PC-9 (cell line): ENCODE results near the gene ZNF283. TPM values are rescaled to one million over a fixed set of nuclear protein-coding genes. Genes with fewer than 3 reads are reported as not detected.

Experiments
- BruUV-seq: library from RNA; stranded (reverse); fragments of 400-500 nt; replicated peaks from 2 replicates; lab custom pipeline; 2021; lab: Mats Ljungman, UMichigan
- CTCF ChIA-PET: fragments of 300-600 bp; sonication (Branson Sonifier 250); formaldehyde crosslinking; loops from one replicate; lab custom pipeline; 2022; ENCODE audit warnings: antibody characterized with exemption; lab: Charles Lee
- POLR2A ChIA-PET: fragments of 300-600 bp; sonication (Branson Sonifier 250); formaldehyde crosslinking; loops from one replicate; lab custom pipeline; 2022; ENCODE audit warnings: antibody characterized with exemption; ENCODE audit not compliant: unreplicated experiment; lab: Charles Lee
- DNase-seq, 2 experiments: peaks; one replicate each; pipeline versions ENCODE4 v3.0.0 to v3.0.0-alpha.2; 2015 to 2022; ENCODE audit warnings: mixed read lengths in 1 of 2
- H2AFZ ChIP-seq: fragments of 200-600 bp; sonication (generic); 2 replicates; pipeline ENCODE4 v1.8.1; 2017; ENCODE audit warnings: antibody characterized with exemption
- H3F3A ChIP-seq: fragments of 200-600 bp; sonication (generic); 2 replicates; pipeline ENCODE4 v1.8.1; 2017; ENCODE audit warnings: antibody characterized with exemption, mild to moderate bottlenecking, low read depth; ENCODE audit not compliant: insufficient read depth
- H3K27ac ChIP-seq: fragments of 200-600 bp; sonication (generic); 2 replicates; pipeline ENCODE4 v1.6.1; 2016; ENCODE audit warnings: mixed run types
- H3K27me3 ChIP-seq: fragments of 200-600 bp; sonication (generic); 2 replicates; pipeline ENCODE4 v1.6.1; 2016; ENCODE audit warnings: low read depth, mixed run types; ENCODE audit not compliant: insufficient read depth
- H3K36me3 ChIP-seq: fragments of 200-600 bp; sonication (generic); 2 replicates; pipeline ENCODE4 v1.6.1; 2016; ENCODE audit warnings: low read depth, mixed run types
- H3K4me1 ChIP-seq: fragments of 200-600 bp; sonication (generic); replicated peaks from 2 replicates; pipeline ENCODE4 v1.6.1; 2016; ENCODE audit warnings: mixed run types; ENCODE audit not compliant: insufficient read depth
- H3K4me2 ChIP-seq: fragments of 200-600 bp; sonication (generic); 2 replicates; pipeline ENCODE4 v1.6.1; 2017; ENCODE audit warnings: mixed run types
- H3K4me3 ChIP-seq: fragments of 200-600 bp; sonication (generic); 2 replicates; pipeline ENCODE4 v1.6.1; 2016; ENCODE audit warnings: mixed run types
- H3K79me2 ChIP-seq: fragments of 200-600 bp; sonication (generic); 2 replicates; pipeline ENCODE4 v1.6.1; 2017; ENCODE audit warnings: low read depth, mixed run types
- H3K9me2 ChIP-seq: fragments of 200-600 bp; sonication (generic); 2 replicates; pipeline ENCODE4 v1.8.1; 2017; ENCODE audit warnings: mild to moderate bottlenecking; ENCODE audit not compliant: insufficient read depth
- H3K9me3 ChIP-seq: fragments of 200-600 bp; sonication (generic); 2 replicates; pipeline ENCODE4 v1.8.1; 2016; ENCODE audit warnings: low read depth; ENCODE audit not compliant: insufficient read depth
- H4K20me1 ChIP-seq: fragments of 200-600 bp; sonication (generic); 2 replicates; pipeline ENCODE4 v1.8.1; 2017; ENCODE audit not compliant: insufficient read depth
- EZH2 ChIP-seq: fragments of 200-600 bp; sonication (generic); IDR thresholded peaks from 2 replicates; pipeline ENCODE4 v1.8.0; 2017; ENCODE audit warnings: antibody characterized with exemption, low read depth
- intact Hi-C: fragments of 100-400 bp; cut with micrococcal nuclease; formaldehyde crosslinking; loops from one replicate; pipeline ENCODE4 v1.10.0; 2022; ENCODE audit not compliant: unreplicated experiment
- total RNA-seq: library from RNA; stranded (reverse); gene quantifications from 2 replicates; pipeline ENCODE4 v1.2.3, GENCODE V29; 2021
- TF ChIP-seq, protein P1 (sequence below): fragments of 200-600 bp; sonication (generic); conservative IDR thresholded peaks from 2 replicates; pipeline ENCODE4 v1.6.1; 2017; ENCODE audit warnings: mixed run types, antibody characterized with exemption, mild to moderate bottlenecking, moderate library complexity

The ZNF283 gene
- total RNA-seq, 1 experiment from 2014 or later: 14.8 TPM

DNA sequence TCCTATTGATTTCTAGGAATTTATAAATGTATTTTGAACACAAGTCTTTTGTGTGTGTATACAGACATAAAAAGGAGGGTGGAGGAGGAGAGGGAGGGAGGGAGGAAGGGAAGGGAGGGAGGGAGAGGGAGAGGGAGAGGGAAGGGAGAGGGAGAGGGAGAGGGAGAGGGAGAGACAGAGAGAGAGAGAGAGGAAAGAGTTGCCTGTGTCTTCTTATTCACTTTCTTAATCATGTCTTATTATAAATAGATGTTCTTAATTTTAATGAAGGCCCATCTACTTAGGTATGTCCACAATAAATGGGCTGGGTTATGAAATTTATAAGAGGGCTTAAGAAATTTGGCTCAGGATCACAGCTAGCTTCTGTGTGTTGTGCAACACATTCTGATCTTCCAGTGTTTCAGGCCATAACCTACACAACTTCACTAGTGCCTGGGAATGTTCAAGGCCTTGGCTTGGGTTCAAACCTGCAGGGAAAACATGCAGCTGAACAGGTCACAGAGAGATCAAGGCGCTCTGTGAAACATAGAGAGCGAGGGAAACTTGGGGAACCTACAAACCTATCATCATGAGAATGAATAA is 68.7 kb downstream of the ZNF283 start:
- POLR2A ChIA-PET: interaction anchor here (0.7 kb wide), 1 partner anchor 10 kb away, joined by 5 read pairs; no protein-coding TSS in a partner anchor
- TF ChIP-seq, protein P1, sequence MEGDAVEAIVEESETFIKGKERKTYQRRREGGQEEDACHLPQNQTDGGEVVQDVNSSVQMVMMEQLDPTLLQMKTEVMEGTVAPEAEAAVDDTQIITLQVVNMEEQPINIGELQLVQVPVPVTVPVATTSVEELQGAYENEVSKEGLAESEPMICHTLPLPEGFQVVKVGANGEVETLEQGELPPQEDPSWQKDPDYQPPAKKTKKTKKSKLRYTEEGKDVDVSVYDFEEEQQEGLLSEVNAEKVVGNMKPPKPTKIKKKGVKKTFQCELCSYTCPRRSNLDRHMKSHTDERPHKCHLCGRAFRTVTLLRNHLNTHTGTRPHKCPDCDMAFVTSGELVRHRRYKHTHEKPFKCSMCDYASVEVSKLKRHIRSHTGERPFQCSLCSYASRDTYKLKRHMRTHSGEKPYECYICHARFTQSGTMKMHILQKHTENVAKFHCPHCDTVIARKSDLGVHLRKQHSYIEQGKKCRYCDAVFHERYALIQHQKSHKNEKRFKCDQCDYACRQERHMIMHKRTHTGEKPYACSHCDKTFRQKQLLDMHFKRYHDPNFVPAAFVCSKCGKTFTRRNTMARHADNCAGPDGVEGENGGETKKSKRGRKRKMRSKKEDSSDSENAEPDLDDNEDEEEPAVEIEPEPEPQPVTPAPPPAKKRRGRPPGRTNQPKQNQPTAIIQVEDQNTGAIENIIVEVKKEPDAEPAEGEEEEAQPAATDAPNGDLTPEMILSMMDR: no peak
- TF ChIP-seq EZH2: no peak
- intact Hi-C loops: no loop called here
- H3F3A ChIP-seq: no peaks in the 10 kb centered on the region
- H3K27ac ChIP-seq: no peak overlapping the region
- DNase-seq: no peak
- peaks cover 3% of the 10 kb centered on the region; the same call in 1 of the 2 replicates for H3K36me3 ChIP-seq
- no peaks in the 10 kb centered on the region for H3K9me2 ChIP-seq
- CTCF ChIA-PET: no interaction called here
- BruUV-seq: no TSS peak
- no peaks in the 10 kb centered on the region for H4K20me1 ChIP-seq
- H3K4me1 ChIP-seq: no peaks in the 10 kb centered on the region
- no peak overlapping the region for H2AFZ ChIP-seq
- peaks cover 14% of the 10 kb centered on the region for H3K9me3 ChIP-seq
- H3K4me3 ChIP-seq: no peak overlapping the region
- H3K79me2 ChIP-seq: no peaks in the 10 kb centered on the region
- no peaks in the 10 kb centered on the region for H3K27me3 ChIP-seq
- no peak overlapping the region for H3K4me2 ChIP-seq

Other genes starting within 250 kb of the ZNF283 start
- gene IRGQ, start 231.2 kb upstream of the ZNF283 start, total RNA-seq: 23.3 and 31.6 TPM in 2 replicates
- gene ZNF576, start 230.7 kb upstream of the ZNF283 start, total RNA-seq: 15.5 and 16.9 TPM in 2 replicates
- gene SRRM5, start 215.2 kb upstream of the ZNF283 start, total RNA-seq: 0.37 and 0.60 TPM in 2 replicates
- gene ZNF428, start 207.7 kb upstream of the ZNF283 start, total RNA-seq: 46.6 and 61.1 TPM in 2 replicates
- gene CADM4, start 187.5 kb upstream of the ZNF283 start, total RNA-seq: 68.3 and 71.1 TPM in 2 replicates
- 35.2 and 53.6 TPM in 2 replicates for gene PLAUR, start 157.2 kb upstream of the ZNF283 start, total RNA-seq
- not detected in 2 replicates for gene IRGC, start 111.2 kb upstream of the ZNF283 start, total RNA-seq
- 76.8 and 84.1 TPM in 2 replicates for gene SMG9, start 72.4 kb upstream of the ZNF283 start, total RNA-seq
- gene KCNN4, start 46.3 kb upstream of the ZNF283 start, total RNA-seq: 92.4 and 92.7 TPM in 2 replicates
- 2.6 and 2.9 TPM in 2 replicates for gene LYPD5, start 24.9 kb upstream of the ZNF283 start, total RNA-seq
- 0.24 TPM in 1 of 2 replicates, not detected in the other for gene ZNF404, start 56.6 kb downstream of the ZNF283 start, total RNA-seq
- 6.9 and 10.3 TPM in 2 replicates for gene ZNF45, start 108.0 kb downstream of the ZNF283 start, total RNA-seq
- gene ZNF221, start 123.9 kb downstream of the ZNF283 start, total RNA-seq: 1.7 and 1.9 TPM in 2 replicates
- gene ZNF155, start 156.9 kb downstream of the ZNF283 start, total RNA-seq: 5.0 and 6.1 TPM in 2 replicates
- 4.0 and 4.8 TPM in 2 replicates for gene ZNF230, start 175.6 kb downstream of the ZNF283 start, total RNA-seq
- 1.8 and 2.1 TPM in 2 replicates for gene ZNF222, start 198.1 kb downstream of the ZNF283 start, total RNA-seq
- gene ZNF223, start 224.7 kb downstream of the ZNF283 start, total RNA-seq: 3.5 and 4.2 TPM in 2 replicates
- gene ZNF284, start 244.8 kb downstream of the ZNF283 start, total RNA-seq: 1.9 and 2.0 TPM in 2 replicates